DND-41 (cell line): ENCODE results near the gene GABRE.

ENCODE experiments used
- ATAC-seq: fragments of 200-7000 bp; cut with Tn5 transposase; 3 replicates; pipeline ENCODE4 v1.9.1; 2021; ENCODE audit warnings: low read depth; ENCODE audit not compliant: insufficient read depth
- DNase-seq: peaks from one replicate; pipeline ENCODE4 v3.0.0-alpha.2; 2020
- H2AFZ ChIP-seq: 2 replicates; pipeline ENCODE4 v1.6.0; 2012; ENCODE audit warnings: low read depth, low read length
- H3K27ac ChIP-seq: 2 replicates; pipeline ENCODE4 v1.5.1; 2012; ENCODE audit warnings: low read length, inconsistent platforms
- H3K27me3 ChIP-seq: fragments of 200-600 bp; sonication (generic); 2 replicates; pipeline ENCODE4 v1.6.0; 2012; ENCODE audit warnings: low read length, mild to moderate bottlenecking, inconsistent platforms; ENCODE audit not compliant: insufficient read depth, poor library complexity
- H3K36me3 ChIP-seq: 2 replicates; pipeline ENCODE4 v1.5.1; 2012; ENCODE audit warnings: low read length, inconsistent platforms; ENCODE audit not compliant: insufficient read depth
- H3K4me1 ChIP-seq: 2 replicates; pipeline ENCODE4 v1.5.1; 2012; ENCODE audit warnings: mild to moderate bottlenecking, low read length; ENCODE audit not compliant: insufficient read depth
- H3K4me2 ChIP-seq: 2 replicates; pipeline ENCODE4 v1.6.0; 2012; ENCODE audit warnings: mild to moderate bottlenecking, moderate library complexity, low read length, inconsistent platforms; ENCODE audit not compliant: insufficient read depth
- H3K4me3 ChIP-seq, 2 experiments: fragments of 200-600 bp in 1 of 2; shearing (Covaris generic) in 1 of 2; 2 replicates each; pipeline ENCODE4 v1.5.1; 2012 to 2016; ENCODE audit warnings: inconsistent platforms in 2 of 2, low read length in 2 of 2, mild to moderate bottlenecking in 2 of 2, low read depth in 1 of 2, moderate library complexity in 1 of 2
- H3K79me2 ChIP-seq: 2 replicates; pipeline ENCODE4 v1.6.0; 2012; ENCODE audit warnings: low read length, inconsistent platforms; ENCODE audit not compliant: insufficient read depth
- H3K9ac ChIP-seq: 2 replicates; pipeline ENCODE4 v1.6.0; 2012; ENCODE audit warnings: low read depth, mild to moderate bottlenecking, inconsistent platforms, low read length, moderate library complexity
- H3K9me3 ChIP-seq: 2 replicates; pipeline ENCODE4 v1.5.1; 2012; ENCODE audit warnings: low read length, moderate library complexity, mild to moderate bottlenecking, inconsistent platforms; ENCODE audit not compliant: insufficient read depth, severe bottlenecking
- H4K20me1 ChIP-seq: 2 replicates; pipeline ENCODE4 v1.6.0; 2012; ENCODE audit warnings: low read length; ENCODE audit not compliant: insufficient read depth
- EZH2 ChIP-seq: IDR thresholded peaks from 3 replicates; pipeline ENCODE4 v1.6.1; 2012; ENCODE audit warnings: borderline replicate concordance, low read depth, mild to moderate bottlenecking, moderate library complexity, low read length, inconsistent platforms; ENCODE audit not compliant: severe bottlenecking
- TF ChIP-seq, protein P1 (sequence below): IDR thresholded peaks from 2 replicates; pipeline ENCODE4 v1.5.1; 2012; ENCODE audit warnings: borderline replicate concordance, low read length, moderate library complexity, mild to moderate bottlenecking; ENCODE audit not compliant: poor library complexity, severe bottlenecking; ENCODE audit errors: extremely low read depth

Gene GABRE

DNA sequence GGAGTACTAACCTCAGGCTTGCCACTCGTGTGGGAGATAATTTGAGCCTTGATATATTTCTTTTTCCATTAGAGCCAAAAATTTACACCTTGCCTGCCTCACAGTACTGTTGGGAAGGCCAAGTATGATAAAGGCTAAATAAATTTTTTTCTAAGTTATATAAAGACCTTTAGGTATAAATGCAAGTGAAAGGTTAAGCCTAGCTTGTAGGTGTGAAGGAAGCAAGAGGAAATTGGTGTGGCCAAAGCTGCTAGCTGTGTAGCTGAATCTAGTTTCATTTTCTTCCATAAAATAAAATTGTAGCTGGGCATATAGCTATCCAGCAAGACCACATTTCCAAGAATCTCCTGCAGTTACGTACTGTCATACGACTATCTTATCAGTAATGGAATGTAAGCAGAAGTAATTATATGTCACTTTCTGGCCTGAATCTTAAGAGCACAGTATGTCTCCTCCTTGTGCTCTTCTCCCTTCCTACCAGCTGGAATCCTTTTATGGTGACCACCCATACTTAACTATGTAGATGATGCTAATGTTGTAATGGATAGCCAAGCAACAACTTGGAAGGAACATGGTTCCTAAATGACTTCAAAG lies 14.3 kb upstream of the GABRE start:
- H4K20me1 ChIP-seq, result no peaks in the 10 kb centered on the region
- H3K4me1 ChIP-seq, result no peaks in the 10 kb centered on the region
- no peak overlapping the region for H3K4me3 ChIP-seq
- H3K79me2 ChIP-seq, result no peaks in the 10 kb centered on the region
- no peak overlapping the region for H2AFZ ChIP-seq
- H3K27me3 ChIP-seq, result no peaks in the 10 kb centered on the region
- no peaks in the 10 kb centered on the region for H3K36me3 ChIP-seq
- H3K9ac ChIP-seq, result no peak overlapping the region
- ATAC-seq (no peak), DNase-seq (no peak)
- no peak overlapping the region for H3K27ac ChIP-seq
- no peak overlapping the region for H3K4me2 ChIP-seq
- no peaks in the 10 kb centered on the region for H3K9me3 ChIP-seq
- TF ChIP-seq EZH2, result no peak
- TF ChIP-seq, protein P1, sequence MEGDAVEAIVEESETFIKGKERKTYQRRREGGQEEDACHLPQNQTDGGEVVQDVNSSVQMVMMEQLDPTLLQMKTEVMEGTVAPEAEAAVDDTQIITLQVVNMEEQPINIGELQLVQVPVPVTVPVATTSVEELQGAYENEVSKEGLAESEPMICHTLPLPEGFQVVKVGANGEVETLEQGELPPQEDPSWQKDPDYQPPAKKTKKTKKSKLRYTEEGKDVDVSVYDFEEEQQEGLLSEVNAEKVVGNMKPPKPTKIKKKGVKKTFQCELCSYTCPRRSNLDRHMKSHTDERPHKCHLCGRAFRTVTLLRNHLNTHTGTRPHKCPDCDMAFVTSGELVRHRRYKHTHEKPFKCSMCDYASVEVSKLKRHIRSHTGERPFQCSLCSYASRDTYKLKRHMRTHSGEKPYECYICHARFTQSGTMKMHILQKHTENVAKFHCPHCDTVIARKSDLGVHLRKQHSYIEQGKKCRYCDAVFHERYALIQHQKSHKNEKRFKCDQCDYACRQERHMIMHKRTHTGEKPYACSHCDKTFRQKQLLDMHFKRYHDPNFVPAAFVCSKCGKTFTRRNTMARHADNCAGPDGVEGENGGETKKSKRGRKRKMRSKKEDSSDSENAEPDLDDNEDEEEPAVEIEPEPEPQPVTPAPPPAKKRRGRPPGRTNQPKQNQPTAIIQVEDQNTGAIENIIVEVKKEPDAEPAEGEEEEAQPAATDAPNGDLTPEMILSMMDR, result no peak

DNA sequence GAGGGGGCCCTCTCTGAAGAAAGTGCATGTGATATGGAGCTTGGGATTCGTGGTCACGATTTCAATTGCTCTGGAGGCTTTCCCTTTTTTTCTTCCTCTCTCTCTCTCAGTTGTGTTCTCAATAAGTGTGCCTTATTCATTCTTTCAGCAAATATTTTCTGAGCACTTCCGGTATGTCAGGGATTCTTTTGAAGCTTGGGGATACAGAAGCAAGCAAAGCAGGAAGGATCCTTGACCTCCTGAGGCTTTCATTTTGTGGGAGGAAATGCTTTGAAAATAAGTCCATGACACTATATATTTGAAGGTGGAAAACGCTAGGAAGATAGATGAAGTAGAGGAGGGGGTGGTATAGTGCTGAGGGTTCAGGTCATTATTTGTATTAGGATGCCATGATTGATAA lies 12.6 kb upstream of the GABRE start:
- Histone ChIP-seq H3K79me2 (no peaks in the 10 kb centered on the region), H3K4me3 (no peak overlapping the region), H3K9me3 (no peaks in the 10 kb centered on the region), H4K20me1 (no peaks in the 10 kb centered on the region), H3K4me1 (no peaks in the 10 kb centered on the region), H3K27ac (no peak overlapping the region), H3K27me3 (no peaks in the 10 kb centered on the region), H2AFZ (no peak overlapping the region), H3K9ac (no peak overlapping the region), H3K4me2 (no peak overlapping the region), H3K36me3 (no peaks in the 10 kb centered on the region)
- DNase-seq, result no peak
- ATAC-seq, result no peak
- TF ChIP-seq, protein P1, result no peak
- no peak for TF ChIP-seq EZH2

DNA sequence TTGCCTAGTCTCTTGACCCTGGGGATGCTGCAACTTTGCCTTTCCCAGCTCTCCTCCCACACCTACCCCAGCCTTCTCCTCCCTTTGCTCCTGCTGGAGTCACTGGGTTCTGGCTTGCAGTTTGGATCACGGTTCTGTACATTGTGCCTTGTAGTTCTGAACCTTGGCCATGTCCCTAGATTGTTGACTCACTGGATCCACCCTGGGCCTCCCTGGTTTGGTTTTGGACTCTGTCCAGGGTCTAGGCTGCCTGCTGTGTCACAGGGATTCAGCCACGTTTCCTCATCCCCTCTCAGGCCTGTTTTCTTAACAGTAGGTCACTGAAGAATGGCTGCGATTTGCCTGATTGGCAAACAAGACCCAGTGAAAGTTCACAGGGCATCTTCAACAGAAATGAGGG lies 11.5 kb upstream of the GABRE start:
- Histone ChIP-seq H3K9me3 (no peaks in the 10 kb centered on the region), H3K4me1 (no peaks in the 10 kb centered on the region), H3K4me2 (no peak overlapping the region), H3K36me3 (no peaks in the 10 kb centered on the region), H3K9ac (no peak overlapping the region), H2AFZ (no peak overlapping the region), H3K79me2 (no peaks in the 10 kb centered on the region), H3K4me3 (no peak overlapping the region), H3K27me3 (no peaks in the 10 kb centered on the region), H4K20me1 (no peaks in the 10 kb centered on the region), H3K27ac (no peak overlapping the region)
- TF ChIP-seq EZH2, result no peak
- TF ChIP-seq, protein P1, result no peak
- no peak for ATAC-seq
- DNase-seq, result no peak

DNA sequence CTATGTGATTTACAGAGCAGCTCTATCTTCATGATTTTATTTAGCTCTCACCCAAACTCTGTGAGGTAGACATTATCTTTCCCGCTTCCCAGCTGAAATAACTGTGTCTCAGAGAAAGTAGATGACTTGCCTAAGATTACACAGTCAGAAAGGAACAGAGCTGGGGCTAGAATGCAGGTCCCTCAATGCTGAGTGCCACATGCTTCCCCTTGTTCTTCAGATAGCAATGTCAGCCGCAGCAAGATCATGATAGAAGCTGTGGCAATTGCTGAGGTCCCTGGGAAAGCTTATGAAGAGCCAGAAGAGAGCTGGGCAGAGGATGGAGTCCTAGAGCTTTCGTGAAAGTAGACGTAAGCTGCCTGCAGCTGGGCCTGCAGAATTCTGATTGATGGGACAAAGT lies 11.1 kb upstream of the GABRE start:
- no peaks in the 10 kb centered on the region for H3K36me3 ChIP-seq
- TF ChIP-seq, protein P1, result no peak
- no peak for TF ChIP-seq EZH2
- ATAC-seq, result no peak
- H3K4me3 ChIP-seq, result no peak overlapping the region
- no peak overlapping the region for H2AFZ ChIP-seq
- no peaks in the 10 kb centered on the region for H3K4me1 ChIP-seq
- no peak overlapping the region for H3K4me2 ChIP-seq
- no peak for DNase-seq
- no peak overlapping the region for H3K27ac ChIP-seq
- no peaks in the 10 kb centered on the region for H3K9me3 ChIP-seq
- no peaks in the 10 kb centered on the region for H4K20me1 ChIP-seq
- no peak overlapping the region for H3K9ac ChIP-seq
- no peaks in the 10 kb centered on the region for H3K79me2 ChIP-seq
- H3K27me3 ChIP-seq, result no peaks in the 10 kb centered on the region
